Kidney epithelial cell (primary cell): ENCODE results near the gene BMP7. TPM values are rescaled to one million over a fixed set of nuclear protein-coding genes. Genes with fewer than 3 reads are reported as not detected.

ENCODE experiments used
- DNase-seq: peaks from one replicate; pipeline ENCODE4 v3.0.0-alpha.2; 2010; ENCODE audit warnings: low read depth
- H3K27me3 ChIP-seq: 2 replicates; pipeline ENCODE4 v1.6.0; 2011; ENCODE audit warnings: low read length; ENCODE audit not compliant: control insufficient read depth, insufficient read depth
- H3K36me3 ChIP-seq: 2 replicates; pipeline ENCODE4 v1.5.1; 2011; ENCODE audit warnings: low read length; ENCODE audit not compliant: control insufficient read depth, insufficient read depth
- H3K4me3 ChIP-seq: 2 replicates; pipeline ENCODE4 v1.5.1; 2011; ENCODE audit warnings: low read depth, mild to moderate bottlenecking, control low read depth, low read length
- CTCF ChIP-seq: IDR thresholded peaks from 2 replicates; pipeline ENCODE4 v1.5.1; 2011; ENCODE audit warnings: mild to moderate bottlenecking, moderate library complexity, low read length, control low read depth, inconsistent platforms; ENCODE audit not compliant: insufficient read depth, poor library complexity, severe bottlenecking
- total RNA-seq: library from RNA; depleted of rRNA; stranded (reverse); fragments of >200 nt; gene quantifications from 2 replicates; pipeline ENCODE4 v1.2.3, GENCODE V29; 2015

The BMP7 gene
- total RNA-seq, 1 donor from 2014 or later: 21.8 TPM

- Histone ChIP-seq H3K36me3 (no peaks in the 10 kb centered on the region), H3K27me3 (peaks cover 18% of the 10 kb centered on the region), H3K4me3 (no peak overlapping the region)
- no peak for TF ChIP-seq CTCF
- no peak for DNase-seq
Observed at GRCh38 chr20:57259121-57259937, 7.1 kb downstream of the BMP7 start.

DNA sequence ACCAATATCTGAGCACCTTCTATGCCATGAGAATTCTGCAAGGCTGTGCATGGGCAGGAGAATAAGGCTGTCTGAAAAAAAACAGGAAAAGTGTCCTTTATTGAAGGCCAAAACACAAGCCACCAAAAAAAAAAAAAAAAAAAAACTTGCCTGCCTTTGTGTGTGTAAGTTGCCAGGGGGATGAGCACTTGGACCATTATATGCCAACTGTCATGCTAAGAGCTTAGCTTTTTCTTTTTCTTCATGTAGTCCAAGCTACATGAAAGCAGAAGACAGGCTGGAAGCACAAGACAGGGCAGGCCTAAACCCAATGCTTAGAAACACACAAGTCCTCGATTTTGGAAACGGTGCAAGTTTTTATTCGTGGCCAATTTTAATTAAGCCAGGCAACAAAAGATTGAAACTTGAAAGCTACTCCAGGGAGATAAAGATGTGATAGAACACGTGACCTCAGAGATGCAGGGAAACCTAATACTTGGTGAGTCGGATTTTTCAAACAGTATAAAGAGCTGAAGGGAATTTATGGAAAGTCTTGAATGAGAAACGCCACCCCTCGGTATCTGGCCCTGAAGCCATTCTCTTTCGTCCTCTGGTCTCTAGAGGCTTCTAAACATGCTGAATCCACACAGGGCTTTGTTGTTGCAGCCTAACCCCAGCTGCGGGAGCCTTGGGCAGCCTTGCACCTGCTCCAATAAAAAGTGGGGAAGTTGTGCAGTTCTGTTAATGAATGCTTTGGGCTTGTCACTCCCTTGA, 8.6 kb downstream of the BMP7 start:
- H3K4me3 ChIP-seq: no peak overlapping the region
- no peak for TF ChIP-seq CTCF
- no peak for DNase-seq
- H3K36me3 ChIP-seq: no peaks in the 10 kb centered on the region
- peaks cover 12% of the 10 kb centered on the region for H3K27me3 ChIP-seq

DNA sequence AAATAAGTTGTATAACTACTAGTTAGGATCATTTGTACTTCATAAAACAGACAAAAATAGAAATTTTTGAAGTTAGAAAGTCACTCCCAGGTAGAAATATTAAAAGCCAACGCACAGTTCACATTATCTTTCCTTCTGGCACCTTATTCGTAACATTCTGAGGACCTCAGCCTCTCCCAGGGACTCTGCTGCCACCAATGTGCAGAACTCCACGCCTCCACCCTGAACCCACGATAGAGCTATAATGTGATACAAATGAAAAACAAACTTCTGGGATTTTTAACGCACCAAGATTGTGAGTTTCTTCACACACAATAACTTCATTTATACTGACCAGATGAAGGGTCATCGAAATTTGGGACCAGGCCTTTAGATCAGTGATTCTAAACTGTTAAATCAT, 9.5 kb downstream of the BMP7 start:
- no peaks in the 10 kb centered on the region for H3K36me3 ChIP-seq
- DNase-seq: no peak
- H3K27me3 ChIP-seq: peaks cover 10% of the 10 kb centered on the region
- H3K4me3 ChIP-seq: no peak overlapping the region
- no peak for TF ChIP-seq CTCF

DNA sequence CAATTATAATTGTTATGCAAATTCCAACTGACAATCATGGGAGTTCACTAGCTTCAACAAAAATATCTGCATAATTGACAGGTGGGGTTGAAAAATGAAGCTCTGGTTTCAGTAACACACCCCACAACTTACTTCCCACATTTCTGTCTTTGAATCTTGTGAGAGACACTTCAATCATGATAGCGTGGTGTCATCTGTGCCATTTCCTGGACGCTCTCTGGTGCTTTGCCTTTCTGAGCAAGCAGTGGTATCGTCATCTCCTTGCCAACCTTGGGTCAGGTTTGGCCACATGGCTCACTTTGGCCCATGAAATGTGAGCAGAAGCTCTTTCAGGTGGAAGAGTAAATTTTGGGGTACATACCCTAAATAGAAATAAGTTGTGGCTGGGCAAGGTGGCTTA, 10.2 kb downstream of the BMP7 start:
- Histone ChIP-seq H3K4me3 (no peak overlapping the region), H3K36me3 (no peaks in the 10 kb centered on the region), H3K27me3 (peaks cover 10% of the 10 kb centered on the region)
- no peak for DNase-seq
- TF ChIP-seq CTCF: no peak

DNA sequence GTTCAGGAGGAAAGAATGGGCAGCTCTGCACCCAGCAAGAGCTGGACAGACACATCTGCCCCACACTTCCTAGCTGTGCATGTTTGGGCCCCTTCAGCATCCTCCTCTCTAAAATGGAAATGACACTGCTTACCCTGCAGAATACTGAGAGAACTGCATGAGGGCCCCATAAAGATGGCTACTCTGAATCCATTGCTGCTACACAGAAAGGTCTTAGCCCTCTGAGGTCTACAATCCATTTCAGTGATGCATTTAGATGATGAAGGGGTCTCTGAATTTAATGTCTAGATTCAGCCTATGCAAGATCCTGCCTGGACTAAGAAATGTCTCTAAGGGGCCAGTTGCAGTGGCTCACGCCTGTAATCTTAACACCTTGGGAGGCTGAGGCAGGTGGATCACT, 11.3 kb downstream of the BMP7 start:
- no peak for TF ChIP-seq CTCF
- no peak for DNase-seq
- no peak overlapping the region for H3K4me3 ChIP-seq
- H3K36me3 ChIP-seq: no peaks in the 10 kb centered on the region
- H3K27me3 ChIP-seq: peaks cover 6% of the 10 kb centered on the region
